Vagina (tissue), 2 donors: ENCODE data around the gene CTAGE9.

ENCODE experiments used
- POLR2A ChIP-seq, 2 donors: fragments of 450-650 bp; IDR thresholded peaks; one replicate each; pipeline ENCODE4 v1.6.1; 2017; ENCODE audit warnings: antibody characterized with exemption in 2 of 2, mild to moderate bottlenecking in 2 of 2, moderate library complexity in 2 of 2
- TF ChIP-seq, protein P1 (sequence below), 3 experiments: fragments of 450-650 bp in 2 of 3; fragments of 200-600 bp in 1 of 3; sonication (generic) in 1 of 3; IDR thresholded peaks; one replicate each; pipeline ENCODE4 v1.5.1; 2017 to 2019; ENCODE audit warnings: antibody characterized with exemption in 3 of 3, mild to moderate bottlenecking in 2 of 3, moderate library complexity in 2 of 3

DNA sequence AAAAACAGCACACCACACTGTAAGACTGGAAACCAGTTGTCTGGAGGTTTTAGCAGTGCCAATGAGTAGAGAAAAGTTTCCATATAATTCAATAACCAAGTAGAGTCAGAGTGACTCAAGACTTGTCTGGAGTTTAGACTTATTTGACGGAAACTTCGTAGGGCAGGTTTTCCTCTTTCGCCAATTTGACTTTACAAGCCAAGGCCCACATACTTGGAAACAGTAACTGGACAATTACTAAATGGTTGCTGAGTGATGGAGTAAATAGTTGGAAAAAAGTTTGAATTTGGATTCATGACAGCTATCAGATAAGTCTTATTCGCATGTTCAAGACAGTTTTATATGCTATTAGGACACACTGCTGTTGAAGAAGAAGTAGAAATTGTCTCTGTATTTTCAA, 48.1 kb upstream of the CTAGE9 start:
- TF ChIP-seq, protein P1, sequence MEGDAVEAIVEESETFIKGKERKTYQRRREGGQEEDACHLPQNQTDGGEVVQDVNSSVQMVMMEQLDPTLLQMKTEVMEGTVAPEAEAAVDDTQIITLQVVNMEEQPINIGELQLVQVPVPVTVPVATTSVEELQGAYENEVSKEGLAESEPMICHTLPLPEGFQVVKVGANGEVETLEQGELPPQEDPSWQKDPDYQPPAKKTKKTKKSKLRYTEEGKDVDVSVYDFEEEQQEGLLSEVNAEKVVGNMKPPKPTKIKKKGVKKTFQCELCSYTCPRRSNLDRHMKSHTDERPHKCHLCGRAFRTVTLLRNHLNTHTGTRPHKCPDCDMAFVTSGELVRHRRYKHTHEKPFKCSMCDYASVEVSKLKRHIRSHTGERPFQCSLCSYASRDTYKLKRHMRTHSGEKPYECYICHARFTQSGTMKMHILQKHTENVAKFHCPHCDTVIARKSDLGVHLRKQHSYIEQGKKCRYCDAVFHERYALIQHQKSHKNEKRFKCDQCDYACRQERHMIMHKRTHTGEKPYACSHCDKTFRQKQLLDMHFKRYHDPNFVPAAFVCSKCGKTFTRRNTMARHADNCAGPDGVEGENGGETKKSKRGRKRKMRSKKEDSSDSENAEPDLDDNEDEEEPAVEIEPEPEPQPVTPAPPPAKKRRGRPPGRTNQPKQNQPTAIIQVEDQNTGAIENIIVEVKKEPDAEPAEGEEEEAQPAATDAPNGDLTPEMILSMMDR (IDR thresholded peaks at IDR 0.05) = no peak
- no peak for TF ChIP-seq POLR2A (IDR thresholded peaks at IDR 0.05)
